ENCODE results near the gene ADAT3.
A peak's percentile ranks its signal among the peaks of the same experiment; 100 is the strongest.
"Not testable (repeated sequence)": the region's sequence is repeated elsewhere in the genome, so short reads cannot be mapped to it uniquely, and the experiment has no call there.

The ADAT3 gene

DNA sequence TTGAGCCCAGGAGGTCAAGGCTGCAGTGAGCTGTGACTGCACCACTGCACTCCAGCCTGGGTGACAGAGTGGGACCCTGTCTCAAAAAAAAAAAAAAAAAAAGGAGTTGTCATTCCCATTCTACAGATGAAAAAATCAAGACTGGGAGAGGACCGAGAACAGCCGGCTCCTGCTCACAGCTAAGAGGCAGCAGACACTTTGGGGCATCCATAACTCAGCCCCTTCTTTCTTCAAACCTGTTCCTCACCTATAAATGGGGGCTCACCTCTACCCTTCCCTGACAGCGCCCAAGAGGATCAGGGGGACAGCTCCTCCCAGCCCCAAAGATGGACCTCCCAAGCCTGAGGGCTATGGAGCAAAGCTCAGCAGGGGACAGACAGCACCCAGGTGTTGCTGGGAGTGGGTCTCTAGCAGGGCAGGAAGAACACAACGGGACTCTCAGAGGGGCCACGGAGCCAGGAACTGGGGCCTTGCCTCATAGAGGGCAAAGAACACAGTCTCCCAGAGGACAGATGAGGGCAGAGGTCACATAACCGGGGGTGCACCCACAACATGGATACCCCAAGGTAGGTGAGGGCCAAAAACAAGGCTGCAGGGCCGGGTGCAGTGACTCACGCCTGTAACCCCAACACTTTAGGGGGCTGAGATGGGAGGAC lies 38.4 kb upstream of the ADAT3 start:
- no peak for DNase-seq (ENCODE audit: low spot score)

DNA sequence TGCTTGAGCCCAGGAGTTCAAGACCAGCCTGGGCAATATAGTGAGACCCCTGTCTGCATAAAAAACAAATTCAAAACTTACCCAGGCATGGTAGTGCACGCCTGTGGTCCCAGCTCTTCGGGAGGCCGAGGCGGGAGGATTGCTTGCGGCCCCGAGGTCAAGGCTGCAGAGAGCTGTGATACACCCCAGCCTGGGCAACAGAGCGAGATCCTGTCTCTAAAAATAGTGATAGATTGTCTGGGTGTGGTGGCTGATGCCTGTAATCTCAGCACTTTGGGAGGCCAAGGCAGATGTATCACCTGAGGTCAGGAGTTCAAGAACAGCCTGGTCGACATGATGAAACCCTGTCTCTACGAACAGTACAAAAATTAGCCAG lies 37.9 kb upstream of the ADAT3 start:
- DNase-seq (ENCODE audit: low spot score), result no peak

DNA sequence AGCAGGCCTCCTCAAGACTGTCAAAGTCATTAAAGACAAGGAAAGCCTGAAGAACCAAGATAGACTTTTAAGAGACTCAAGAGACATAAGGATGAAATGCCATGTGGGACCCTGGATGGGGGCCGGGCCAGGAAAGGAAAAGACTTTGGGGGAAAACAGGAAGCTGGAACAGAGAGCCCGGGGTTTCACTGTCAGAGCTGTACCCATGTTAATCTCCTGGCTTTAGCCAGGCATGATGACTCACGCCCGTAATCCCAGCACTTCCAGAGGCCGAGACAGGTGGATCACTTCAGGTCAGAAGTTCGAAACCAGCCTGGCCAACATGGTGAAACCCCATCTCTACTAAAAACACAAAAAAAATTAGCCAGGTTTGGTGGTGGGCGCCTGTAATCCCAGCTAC lies 36.2 kb upstream of the ADAT3 start:
- no peak for DNase-seq (ENCODE audit: low spot score)

DNA sequence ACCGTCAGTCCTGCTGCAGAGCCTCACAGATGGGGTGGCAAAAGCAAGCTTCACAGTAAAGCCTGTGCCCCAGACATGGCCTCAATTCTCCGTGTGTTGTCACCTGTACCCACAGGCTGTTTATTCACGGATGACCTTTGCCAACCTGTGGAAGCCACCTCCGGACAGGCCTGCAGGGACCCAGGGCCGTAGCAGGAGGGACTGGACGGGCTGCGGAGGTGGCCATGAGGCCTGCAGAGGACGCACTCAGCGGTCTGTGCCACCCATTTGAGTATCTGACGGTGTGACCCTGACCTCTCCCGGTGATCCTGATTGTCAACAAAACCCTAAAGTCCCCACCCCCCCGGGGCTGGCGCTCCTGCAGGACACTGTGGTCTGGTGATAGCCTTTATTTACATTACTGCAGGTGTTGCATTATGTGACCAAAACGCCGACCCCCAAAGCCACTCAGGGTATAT lies 34.0 kb upstream of the ADAT3 start:
- no peak for DNase-seq (ENCODE audit: low spot score)

DNA sequence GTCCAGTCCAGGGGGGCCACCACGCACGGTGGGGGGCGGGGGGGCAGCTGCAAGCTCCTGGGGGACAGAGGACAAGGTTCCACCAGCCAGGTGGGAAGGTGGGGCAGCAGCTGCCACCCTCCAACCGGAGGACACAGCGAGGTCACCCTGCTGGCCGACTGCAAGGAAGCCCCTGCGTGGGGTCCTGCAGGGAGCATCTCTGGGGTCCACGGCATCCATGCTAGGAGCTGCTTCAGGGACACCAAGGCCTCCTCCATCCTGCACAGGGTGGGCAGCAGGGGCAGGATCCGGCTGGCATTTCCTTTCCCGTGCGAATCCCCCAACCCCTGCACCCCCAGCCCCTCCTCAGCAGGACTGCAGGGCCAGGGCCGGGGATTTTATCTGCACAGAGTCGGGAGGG lies 33.6 kb upstream of the ADAT3 start:
- DNase-seq (ENCODE audit: low spot score), result no peak

DNA sequence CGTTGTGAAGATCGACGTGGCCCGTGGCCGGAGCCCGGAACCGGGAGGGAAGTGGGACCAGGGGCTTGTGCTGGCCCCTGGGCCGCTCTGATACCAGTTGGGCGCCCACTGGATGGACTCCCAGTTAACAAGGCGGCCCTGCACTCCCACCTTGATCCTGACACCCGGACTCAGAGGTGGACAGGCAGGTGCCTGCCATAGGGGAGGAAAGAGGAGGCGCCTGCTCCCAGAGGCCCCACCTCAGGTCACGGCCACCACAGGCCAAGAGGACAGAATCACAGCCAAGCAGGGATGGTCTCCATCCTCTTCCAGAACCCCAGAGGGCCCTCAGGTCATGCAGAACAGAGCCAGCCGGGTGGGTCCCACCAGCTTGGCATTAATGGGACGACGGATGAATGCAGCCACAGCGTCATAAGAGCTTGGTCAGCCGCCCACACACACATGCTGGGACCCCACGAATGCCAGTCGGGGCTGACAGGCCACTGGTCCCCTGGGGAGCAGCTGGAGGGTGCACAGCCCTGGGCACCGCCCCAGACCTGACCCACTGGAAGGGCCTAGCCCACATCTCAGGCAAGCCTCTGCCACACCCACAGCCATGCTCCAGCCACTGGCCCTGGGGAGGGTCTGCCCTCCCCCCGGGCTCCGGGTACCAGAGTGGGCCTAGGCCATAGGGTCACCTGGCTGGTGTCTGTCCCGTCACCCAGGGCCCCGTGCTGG lies 32.2 kb upstream of the ADAT3 start:
- no peak for DNase-seq (ENCODE audit: low spot score)

DNA sequence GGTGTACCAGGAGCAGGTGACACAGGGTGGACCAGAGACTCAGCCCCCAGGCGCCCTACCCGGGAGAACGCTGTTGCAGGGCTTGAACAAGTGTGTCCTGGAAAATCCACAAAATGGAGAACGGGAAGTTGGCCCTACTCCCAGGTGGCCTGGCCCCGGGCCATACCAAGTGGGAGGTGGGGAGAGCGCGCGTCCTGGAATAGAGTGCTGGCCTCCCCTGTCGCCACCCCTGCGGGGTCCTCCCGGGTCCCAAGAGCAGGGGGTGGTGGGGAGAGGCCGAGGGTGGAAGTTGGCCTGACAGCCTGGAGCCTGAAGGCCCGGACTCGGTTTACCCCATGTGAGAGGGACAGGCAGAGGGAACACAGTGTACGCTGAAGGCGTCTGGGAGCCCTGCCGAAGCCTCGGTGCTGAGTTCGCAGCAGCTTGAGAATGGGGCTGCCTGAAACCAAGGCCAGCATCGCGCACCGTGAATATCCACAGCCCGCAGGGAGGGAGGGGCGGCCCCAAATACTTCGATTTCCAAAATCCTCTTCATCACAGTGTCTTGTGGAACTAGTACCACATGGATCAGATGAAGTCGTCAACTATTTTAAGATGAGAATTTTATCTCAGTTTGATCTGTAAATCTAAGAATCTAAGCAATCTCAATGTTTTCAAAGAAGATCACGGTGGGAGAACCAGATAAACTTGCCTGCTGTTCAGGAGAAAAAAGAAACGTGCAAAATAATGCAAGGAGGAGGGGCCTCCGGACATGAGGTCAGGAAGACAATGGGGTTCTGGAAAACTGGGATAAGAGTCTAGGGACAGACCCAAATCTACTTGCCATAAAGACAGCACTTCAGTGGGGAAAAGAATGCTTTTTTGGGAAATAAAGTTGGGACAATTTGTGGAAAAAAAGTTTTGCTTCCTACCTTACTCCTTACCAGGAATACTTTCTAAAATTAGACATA lies 31.4 kb upstream of the ADAT3 start:
- no peak for DNase-seq (ENCODE audit: low spot score)

DNA sequence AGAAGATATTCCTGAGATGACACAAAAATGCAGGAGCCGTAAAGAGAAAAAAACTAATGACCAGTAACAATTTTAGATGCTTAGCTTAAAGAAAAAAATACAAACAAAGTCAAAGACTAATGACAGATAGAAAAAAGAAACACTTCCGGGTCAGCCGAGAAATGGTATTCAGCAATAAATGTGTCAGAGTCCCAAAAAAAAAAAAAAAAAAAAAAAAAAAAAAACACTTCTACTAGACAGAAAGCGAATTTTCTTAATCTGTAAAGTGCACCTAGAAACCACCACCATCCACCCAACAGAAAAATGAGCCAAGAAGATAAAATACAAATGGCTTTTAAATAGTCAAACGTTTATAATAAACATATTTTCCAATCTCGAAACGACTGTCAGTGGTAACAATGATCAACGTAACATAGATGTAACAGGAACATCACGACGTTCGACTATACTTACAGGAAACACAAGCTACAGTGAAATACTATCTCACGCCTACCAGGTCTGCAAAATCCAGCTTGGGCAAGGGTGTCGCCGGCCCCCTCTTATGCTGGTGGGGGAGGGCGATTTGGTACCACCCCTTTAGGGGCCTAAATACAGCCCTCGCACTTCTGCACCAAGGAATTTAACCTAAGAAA lies 30.5 kb upstream of the ADAT3 start:
- no peak for DNase-seq (ENCODE audit: low spot score)

DNA sequence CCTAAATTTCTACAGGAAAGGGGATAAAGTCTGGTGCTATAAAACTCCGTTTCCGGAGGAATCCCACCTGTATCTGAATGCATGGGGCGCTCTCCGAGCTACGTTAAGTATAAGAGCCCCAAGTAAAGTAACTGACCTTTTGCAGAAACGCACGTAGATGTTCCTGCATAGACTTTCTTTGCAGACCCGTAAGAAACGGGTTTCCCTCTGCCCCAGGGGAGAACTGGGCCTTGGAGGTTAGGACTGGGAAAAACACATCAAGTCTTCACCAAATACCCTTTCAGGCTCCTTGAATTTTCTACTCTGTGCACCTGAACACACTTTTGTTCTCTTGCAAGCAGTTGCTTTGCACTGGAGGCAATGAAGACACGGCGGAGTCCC lies 29.9 kb upstream of the ADAT3 start:
- DNase-seq (ENCODE audit: low spot score), result not testable (repeated sequence)

DNA sequence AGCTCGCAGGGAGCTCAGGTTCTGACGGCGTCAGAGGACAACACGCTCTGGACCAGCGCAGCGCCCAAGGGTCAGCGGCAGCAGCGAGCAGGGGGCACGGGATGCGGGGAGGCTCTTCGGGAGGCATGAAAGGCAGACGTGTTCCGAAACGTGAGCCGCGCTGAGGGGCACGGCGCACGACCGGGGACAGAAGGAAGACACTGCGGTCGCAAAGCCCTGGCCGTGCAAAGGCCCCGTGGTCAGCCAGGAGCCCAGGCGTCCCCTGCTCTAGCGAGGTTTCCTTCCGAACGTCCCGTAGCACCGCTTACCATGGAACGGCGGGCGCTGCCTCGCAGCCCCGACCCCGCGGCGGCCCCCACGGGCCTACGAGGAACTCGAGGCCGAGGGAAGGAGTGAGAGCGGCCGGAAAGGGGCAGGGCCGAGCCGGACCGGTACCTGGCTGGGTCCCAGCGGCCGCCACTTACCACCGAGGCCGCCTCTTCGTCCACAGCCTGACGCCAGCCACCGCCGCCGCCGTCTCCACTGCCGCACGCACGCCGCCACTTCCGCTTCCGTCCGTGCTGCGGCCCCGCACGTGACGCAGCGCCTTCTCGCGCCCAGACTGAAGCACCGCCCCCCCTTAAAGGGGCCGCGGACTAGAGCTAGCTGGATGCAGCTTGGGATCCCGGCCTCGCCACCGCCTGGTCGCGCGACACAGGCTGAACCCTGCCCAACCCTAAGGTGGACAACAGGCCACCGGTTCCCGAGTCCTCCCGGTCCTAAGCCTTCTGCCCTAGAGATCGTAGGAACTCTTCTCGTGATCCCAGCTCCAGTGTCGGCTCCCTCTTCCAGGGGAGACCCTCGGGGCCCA lies 29.3 kb upstream of the ADAT3 start:
- DNase-seq (ENCODE audit: low spot score), result peak; percentile 89

DNA sequence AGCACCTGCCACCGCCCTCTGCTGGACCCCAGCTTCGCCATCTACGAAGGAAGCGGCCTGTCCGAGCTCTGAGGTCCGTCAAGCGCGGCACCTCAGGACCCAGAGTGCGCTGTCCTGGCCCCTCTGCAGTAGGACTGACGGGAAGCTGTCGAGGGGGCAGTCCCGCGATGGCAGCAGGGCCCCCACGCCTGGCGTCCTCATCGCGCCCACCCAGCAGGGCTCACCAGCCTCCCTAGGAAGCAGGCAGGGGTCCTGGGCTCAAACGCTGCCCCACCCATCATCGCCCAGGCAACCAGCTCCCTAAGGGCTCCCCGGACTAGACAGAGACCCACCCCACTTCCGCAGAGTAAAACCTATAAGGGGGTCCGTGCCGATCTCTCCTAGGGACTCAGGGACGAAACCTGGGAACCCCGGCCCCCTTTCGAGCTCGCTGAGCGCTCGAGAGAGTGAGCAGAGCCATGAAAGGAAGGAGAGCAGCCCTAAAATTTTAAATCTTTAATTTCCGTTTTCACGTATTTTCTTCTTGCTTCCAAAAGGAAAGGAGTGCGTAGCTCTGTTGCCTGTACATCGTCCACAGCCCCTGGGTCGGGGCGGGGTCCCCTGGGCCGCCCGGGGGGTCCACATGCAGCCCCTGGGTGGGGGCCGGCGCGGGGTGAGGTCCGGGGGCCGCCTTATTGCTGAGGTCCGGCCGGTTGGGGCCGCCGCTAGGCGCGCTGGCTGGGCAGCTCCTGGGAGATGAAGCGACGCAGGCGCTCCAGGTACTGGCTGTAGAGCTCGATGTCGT lies 28.5 kb upstream of the ADAT3 start:
- not testable (repeated sequence) for DNase-seq (ENCODE audit: low spot score)

DNA sequence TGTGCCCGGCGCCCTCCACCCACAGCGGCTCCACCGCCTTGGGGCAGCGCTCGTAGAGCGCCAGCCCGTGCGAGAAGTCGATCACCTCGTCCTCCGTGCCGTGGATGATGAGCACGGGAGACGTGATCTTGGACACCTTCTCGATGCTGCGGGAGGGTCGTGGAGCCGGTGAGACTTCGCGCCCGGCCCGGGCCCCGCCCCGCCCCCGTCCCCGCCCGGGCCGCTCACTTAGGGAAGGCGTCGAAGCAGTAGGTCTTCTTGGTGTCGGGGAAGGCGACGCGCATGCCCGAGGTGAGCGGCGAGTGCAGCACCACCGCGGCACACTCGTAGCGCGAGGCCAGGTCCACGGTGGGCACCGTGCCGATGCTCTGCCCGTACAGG lies 27.9 kb upstream of the ADAT3 start:
- DNase-seq (ENCODE audit: low spot score), result not testable (repeated sequence)

DNA sequence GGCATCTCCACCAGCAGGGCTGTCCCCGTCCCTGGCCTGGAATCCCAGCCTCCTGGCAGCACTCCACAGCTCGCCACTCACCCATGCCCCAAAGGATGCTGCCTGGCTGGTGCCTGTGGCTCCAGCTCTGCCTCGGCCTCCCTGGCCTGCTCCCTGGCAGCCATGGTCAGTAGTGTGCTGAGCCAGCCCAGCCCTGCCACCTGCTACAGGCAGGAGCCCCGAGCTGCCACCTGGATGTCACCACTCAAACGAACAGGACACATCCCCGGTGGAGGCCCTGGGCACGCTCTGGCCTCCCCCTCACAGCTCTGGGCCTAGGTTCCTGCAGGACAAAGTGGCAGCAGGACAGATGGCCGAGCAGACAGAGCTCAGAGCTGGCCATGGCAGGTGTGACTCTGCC lies 26.6 kb upstream of the ADAT3 start:
- DNase-seq (ENCODE audit: low spot score), result not testable (repeated sequence)

DNA sequence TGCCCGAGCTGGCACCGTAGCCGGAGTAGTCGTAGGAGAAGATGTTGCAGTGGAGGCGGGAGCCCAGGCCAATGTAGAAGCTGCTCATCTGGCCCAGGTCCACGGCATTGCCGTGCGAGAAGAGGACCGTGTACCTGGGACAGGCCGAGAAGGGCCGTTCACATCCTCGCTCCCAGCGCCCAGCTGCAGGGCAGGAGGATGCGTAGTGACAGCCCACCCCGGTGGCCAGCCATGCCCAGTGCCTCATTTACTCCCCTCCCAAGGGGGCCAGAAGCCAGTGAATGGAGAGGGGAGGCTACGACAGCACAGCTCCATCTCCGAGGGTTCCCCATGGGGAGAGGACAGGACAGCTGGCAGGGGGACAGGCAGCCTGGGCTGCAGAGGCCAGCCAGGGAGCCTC lies 25.2 kb upstream of the ADAT3 start:
- not testable (repeated sequence) for DNase-seq (ENCODE audit: low spot score)

DNA sequence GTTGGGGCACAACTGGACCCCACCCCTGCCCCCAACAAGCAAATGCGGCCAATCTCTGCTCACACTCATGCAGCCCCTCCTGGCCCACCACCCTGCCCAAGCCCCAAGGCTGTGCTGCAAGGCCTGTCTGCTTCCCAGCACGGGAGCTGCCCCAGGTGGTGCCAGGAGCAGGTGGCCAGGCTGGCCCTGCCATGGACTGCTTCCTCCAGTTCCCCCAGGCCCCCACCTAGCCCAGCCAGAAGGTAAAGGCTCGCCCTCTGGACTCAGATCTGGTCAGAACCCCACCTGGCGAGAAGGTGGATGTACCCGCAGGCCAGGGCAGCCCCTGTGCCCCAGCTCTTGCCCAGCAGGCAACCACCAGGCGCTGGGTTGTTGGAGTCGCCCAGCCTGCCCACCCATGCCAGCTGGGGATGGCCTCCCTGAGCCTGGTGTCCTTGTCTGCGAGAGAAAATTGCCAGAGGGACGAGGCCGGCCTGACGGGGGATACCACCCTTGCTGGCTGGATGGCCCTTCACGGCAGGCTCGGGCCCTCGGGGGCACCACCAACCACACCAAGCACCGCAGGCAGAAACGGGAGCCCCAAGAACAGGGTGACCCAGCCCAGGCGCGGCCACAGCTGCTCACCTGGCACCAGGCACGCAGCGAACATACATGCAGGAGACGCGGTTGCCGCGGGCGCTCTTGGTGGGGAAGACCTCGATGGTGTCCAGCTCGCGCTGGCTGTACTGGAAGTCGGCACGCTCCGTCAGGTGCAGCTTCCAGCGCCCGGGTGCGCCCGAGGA lies 24.4 kb upstream of the ADAT3 start:
- no peak for DNase-seq (ENCODE audit: low spot score)

DNA sequence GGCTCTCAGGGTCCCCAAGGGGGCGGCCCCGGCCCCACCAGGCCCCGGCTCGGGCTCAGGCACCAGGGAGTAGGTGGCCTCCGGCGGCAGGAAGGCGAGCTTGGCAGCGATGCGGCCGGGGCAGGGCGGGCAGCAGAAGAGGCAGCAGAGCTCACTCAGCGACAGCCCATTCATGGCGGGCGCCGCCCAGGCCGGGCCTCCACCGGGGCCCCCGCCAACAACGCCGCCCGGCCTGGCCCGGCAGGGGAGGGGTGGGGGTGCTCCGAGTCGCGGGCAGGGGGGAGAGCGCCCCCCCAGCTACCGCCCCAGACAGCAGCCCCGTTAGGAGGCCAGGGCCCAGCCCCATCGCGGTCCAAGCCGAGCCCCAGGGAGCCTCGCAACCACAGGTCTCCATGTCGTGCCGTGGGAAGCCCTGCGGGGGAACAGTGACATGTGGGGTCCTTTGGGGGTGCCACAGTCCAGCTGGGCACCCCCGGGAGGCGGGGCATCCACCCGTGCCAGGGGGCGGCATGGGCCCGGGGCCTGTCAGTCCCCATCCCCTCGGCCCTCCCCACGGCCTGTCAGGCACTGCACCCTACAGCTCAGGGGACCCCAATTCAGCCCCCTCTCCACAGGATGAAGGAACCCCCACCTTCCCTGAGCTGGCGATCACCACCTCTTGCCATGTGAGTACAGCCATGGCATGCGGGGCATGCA lies 23.7 kb upstream of the ADAT3 start:
- DNase-seq (ENCODE audit: low spot score), result not testable (repeated sequence)

DNA sequence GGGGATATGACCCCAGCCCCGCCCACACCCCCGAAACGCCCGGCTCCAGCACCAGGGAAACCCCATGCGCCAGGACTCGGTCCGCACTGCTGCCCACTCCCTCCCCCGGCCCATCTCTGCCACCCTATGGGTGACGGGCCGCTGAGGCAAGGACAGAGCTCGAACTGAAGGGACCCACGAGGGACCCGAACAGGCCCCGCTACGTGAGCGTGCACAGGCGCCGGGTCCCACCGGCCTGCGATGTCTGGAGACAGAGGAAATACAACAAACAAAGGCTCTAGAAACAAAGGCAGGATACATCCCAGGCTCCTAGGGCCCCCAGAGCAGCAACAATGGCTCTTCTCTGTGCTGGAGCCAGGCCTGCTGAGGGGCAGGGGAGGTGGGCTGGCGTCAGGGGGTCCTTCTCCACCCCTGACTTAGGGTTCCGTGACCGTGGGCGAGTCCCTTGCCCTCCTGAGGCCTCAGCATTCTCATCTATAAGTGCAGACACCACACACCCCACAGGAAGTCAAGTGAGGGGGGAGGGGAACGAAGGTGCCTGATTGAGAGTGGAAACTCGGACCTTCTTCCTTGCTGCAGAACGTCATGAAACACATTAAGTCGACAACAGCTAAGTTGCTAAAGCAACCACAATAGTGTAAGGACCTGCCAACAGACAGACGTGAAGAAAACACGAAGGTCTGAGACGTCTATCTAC lies 23.0 kb upstream of the ADAT3 start:
- DNase-seq (ENCODE audit: low spot score), result peak; percentile 84
